ENCODE data around the gene HNRNPD.
"Not testable (repeated sequence)": the region's sequence is repeated elsewhere in the genome, so short reads cannot be mapped to it uniquely, and the experiment has no call there.

HNRNPD gene, protein sequence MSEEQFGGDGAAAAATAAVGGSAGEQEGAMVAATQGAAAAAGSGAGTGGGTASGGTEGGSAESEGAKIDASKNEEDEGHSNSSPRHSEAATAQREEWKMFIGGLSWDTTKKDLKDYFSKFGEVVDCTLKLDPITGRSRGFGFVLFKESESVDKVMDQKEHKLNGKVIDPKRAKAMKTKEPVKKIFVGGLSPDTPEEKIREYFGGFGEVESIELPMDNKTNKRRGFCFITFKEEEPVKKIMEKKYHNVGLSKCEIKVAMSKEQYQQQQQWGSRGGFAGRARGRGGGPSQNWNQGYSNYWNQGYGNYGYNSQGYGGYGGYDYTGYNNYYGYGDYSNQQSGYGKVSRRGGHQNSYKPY

DNA sequence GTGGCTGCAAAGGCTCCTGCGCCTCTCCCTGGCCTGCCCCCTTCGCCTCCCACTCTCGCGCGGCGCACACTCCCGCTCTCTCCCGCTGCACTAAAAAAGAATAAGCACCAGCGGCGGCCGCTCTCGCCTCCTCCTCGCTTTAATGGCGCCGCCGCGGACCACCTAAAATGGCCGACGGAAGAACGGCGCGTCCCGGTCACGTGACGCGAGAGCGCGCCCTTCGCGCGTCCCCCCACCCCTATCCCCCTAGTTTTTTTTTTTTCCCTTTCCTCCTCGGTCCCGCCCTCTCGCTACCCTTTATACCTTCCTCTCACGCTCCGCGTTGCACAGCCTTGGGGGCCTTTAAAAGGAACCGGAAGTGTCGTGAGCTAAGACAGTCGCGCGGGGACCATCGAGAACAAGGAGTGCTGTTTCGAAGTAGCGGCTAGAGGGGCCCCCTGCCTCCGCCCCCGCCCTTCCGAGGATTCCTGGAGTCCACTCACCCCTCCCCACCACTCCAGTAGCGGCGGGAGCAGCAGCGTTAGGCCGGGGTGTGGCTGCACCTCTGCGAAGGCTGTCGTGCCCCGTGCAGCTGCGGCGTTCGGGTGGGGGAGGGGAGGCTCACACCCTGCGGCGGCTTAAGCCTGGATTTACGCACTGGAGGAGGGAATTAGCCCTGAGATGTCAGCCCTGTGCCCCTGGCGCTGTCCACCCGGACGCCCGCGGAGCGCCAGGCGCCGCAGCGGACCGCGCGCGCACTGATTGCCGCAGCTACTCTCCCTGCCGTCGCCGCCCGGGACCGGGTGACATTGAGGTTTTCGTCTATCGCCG is at the start of gene HNRNPD:
TSS of gene HNRNPD (minus strand) at position 176 of the 810 bp plus-strand sequence. CDS start 313 bp downstream, outside the sequence.
- peak; percentile 76 to 84 for DNase-seq (ENCODE audit: low read depth in 1 of 2, low spot score in 1 of 2)

DNA sequence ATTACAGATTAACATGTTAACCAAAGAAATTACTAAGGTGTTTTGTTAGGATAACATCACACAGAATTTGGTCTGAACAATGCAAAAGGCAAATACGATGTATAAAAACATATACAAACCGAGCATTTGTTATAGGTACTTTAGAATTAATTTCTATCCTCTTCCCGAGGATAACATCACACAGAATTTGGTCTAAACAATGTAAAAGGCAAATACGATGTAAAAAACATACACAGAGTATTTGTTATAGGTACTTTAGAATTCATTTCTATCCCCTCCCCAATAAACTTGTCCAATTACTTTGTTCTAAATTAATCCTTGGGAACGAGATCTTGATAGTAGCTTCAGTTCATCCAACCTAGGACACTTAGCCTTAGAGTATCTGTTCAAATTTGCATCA is 48.8 kb upstream of the HNRNPD start:
- no peak for DNase-seq (ENCODE audit: low read depth in 1 of 2, low spot score in 1 of 2)

DNA sequence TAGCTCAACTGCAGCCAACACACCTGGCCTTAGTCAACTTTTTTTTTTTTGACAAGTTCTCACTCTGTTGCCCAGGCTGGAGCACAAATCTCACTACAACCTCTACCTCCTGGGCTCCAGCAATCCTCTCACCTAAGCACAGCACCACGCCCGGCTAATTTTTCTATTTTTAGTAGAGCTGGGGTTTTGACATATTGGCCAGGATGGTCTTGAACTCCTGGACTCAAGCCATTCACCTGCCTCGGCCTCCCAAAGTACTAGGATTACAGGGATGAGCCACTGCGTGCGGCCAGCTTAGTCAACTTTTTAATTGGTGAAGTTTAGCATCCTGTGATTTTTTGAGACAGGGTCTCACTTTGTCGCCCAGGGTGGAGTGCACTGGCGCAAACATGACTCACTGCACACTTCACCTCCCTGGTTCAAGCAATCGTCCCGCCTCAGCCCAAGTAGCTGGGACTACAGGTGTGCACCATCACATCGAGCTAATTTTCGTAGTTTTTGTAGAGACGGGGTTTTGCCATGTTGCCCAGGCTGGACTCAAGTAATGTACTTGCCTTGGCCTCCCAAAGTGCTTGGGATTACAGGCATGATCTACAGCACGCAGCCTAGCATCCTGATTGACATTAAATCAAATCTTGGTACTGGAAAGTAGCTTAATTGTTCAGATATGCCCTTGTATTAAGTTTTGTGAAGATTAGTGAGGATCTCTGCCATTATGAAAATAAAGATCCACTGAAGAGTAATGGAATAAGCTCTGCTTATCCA is 48.2 kb upstream of the HNRNPD start:
- no peak for DNase-seq (ENCODE audit: low read depth in 1 of 2, low spot score in 1 of 2)

DNA sequence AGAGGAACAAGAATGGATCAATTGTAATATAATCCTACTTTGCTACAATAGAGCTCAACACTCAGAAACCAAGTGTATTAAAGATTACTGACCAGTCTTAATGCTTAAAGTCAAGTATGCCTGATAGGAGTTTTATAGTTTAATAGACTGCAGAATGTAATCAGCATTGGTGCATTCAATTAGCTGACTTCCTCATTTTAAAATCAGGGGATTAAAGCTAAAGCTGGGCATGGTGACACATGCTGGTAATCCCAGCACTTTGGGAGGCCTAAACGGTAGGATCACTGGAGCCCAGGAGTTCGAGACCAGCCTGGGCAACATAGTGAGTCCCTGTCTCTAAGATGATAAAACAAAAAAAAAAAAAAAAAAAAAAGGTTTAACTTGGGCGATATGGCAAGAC is 45.7 kb upstream of the HNRNPD start:
- no peak for DNase-seq (ENCODE audit: low read depth in 1 of 2, low spot score in 1 of 2)

DNA sequence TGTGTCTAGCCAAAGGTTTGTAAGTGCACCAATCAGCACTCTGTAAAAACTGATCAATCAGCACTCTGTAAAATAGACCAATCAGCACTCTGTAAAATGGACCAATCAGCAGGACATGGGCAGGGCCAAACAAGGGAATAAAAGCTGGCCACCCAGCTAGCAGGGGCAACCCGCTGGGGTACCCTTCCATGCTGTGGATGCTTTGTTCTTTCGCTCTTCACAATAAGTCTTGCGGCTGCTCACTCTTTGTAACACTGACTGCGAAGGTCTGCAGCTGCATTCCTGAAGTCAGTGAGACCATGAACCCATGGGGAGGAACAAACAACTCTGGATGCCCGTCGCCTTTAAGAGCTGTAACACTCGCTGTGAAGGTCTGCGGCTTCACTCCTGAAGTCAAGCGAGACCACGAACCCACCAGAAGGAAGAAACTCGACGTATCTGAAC is 42.2 kb upstream of the HNRNPD start:
- DNase-seq (ENCODE audit: low read depth in 1 of 2, low spot score in 1 of 2): no peak

DNA sequence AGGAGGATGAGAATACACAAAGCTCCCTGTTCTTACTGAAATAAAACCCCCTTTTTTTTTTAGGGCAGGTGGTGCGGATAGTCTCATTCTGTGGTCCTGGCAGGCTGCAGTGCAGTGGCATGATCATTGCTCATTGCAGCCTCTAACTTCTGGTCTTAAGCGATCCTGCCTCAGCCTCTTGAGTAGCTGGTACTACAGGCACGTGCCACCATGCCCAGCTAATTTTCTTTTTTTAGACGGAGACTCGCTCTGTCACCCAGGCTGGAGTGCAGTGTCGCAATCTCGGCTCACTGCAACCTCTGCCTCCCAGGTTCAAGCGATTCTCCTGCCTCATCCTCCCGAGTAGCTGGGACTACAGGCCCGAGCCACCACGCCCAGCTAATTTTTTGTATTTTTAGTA is 41.3 kb upstream of the HNRNPD start:
- DNase-seq (ENCODE audit: low read depth in 1 of 2, low spot score in 1 of 2): not testable (repeated sequence)

DNA sequence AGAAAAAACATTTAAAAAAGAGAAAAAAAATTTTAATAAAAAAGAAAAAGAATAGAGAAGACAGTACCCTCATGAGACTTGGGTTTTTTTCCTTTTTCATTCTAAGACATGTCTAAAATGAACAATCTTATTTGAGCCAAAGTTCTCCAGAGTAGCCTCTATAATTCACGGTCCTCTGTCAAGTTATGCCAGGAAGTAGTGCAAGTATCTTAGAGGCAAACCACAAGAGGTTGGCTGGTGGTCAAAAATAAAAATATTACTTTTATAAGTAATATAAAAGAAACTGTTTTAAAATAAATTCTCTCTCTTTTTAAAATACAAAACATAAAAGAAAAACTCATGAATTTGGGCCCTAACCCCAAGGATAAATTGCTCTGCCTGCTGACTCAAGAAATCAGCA is 29.9 kb upstream of the HNRNPD start:
- no peak for DNase-seq (ENCODE audit: low read depth in 1 of 2, low spot score in 1 of 2)

DNA sequence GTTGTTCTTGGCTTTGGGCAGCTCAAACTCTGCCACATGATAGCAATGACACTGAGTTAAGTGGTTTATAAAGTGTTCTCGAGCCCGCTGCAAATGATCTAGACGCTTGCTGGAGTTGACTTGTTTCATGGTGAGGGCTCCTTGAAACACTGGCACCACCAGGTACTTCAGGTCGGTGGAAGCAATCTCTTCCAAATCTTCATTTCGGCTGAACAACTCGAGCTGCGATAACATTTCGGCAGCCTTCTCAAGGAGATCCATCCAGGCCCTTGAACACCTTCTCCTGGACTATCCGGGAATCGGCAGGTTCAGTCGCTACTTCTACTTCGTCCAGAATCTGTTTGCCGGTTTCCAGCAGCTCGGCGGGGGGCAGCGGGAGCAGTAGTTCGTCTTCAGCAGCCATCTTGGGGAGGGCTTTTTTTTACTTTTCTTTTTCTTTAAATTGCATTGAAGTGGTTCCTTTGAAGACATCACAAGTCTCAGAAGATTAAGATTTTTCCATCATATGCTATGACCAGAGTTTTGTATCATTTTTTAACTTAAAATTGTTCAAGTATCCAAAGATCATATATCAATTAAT is 28.5 kb upstream of the HNRNPD start:
- no peak for DNase-seq (ENCODE audit: low read depth in 1 of 2, low spot score in 1 of 2)

DNA sequence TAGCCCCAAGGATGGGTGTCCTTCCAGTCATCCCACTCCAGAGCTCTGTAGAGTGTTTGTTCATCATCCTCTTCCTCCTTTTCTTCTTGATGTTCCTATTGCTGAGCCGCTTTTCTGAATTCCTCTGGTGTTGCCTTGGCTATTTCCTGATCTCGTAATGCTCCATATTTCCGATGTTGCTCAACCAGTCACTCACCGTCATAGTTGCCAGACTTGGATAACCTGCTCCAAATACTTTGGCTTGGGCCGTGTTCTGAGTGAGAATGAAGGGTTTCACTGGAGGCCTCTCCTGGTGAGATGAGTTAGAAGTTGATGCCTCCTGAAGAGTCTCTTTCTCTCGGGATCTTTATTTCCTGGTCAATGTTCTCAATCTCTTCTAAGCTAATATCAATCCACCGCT is 27.8 kb upstream of the HNRNPD start:
- DNase-seq (ENCODE audit: low read depth in 1 of 2, low spot score in 1 of 2): no peak

DNA sequence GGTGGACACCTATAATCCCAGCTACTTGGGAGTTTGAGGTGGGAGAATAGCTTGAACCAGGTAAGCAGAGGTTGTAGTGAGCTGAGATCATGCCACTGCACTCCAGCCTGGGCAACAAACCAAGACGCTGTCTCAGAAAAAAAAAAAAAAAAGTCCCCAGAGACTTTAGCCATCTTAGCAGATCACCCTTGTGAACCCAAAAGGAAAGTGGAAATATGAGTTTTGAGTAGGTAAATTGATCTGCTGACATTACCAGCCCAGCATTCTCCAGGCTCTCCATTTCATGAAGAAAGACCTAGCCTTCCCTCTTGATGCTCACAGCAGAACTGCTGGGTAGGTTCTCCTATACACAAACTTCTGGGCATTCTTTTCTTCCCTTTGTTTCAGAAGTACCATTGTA is 24.5 kb upstream of the HNRNPD start:
- no peak for DNase-seq (ENCODE audit: low read depth in 1 of 2, low spot score in 1 of 2)

DNA sequence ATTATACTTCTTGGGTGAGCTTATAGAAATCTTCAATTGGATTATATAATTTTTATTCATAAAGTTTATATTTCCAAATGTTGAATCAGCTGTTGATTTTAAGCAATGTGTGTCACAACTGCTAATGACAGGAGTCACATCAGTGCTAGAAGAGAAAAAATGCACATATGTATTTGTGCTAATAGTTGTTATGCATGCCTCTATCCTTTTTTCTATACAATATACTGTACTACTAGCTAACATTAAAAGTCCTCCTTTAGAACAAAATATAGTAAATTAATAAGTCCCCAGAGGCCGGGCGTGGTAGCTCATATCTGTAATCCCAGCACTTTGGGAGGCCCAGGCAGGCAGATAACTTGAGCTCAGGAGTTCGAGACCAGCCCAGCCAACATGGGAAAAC is 23.7 kb upstream of the HNRNPD start:
- DNase-seq (ENCODE audit: low read depth in 1 of 2, low spot score in 1 of 2): no peak

DNA sequence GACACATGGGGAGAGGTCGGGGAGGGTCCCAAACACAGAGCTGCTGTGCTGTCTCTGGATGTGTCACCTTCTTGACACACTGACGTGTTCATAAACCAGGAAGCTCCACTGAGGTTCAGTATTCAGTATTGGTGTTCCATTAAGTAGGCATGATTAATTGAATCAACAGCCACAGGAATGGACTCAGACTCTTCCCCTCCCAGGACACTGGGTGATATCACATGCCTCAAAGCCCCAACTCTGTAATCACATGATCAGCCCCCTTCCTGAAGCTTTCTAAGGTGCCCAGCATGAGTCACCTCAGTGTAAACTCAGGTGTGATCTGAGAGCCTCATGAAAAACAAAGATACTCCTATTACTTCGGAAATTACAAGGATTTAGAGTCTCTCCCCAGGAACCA is 21.1 kb upstream of the HNRNPD start:
- no peak for DNase-seq (ENCODE audit: low read depth in 1 of 2, low spot score in 1 of 2)

DNA sequence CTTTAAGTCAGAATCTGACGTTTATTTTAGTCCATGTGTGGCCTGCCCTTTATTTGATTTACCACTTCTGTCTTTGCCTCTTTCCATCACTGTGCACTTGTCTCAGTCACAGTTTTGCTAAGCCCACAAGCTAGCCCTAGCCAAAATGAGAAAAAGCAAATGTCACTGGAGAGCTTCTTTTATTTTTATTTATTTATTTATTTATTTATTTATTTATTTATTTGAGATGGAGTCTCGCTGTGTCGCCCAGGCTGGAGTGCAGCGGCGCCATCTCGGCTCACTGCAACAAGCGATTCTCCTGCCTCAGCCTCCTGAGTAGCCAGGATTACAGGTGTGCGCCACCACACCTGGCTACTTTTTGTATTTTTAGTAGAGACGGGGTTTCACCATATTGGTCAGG is 16.3 kb upstream of the HNRNPD start:
- DNase-seq (ENCODE audit: low read depth in 1 of 2, low spot score in 1 of 2): not testable (repeated sequence)

DNA sequence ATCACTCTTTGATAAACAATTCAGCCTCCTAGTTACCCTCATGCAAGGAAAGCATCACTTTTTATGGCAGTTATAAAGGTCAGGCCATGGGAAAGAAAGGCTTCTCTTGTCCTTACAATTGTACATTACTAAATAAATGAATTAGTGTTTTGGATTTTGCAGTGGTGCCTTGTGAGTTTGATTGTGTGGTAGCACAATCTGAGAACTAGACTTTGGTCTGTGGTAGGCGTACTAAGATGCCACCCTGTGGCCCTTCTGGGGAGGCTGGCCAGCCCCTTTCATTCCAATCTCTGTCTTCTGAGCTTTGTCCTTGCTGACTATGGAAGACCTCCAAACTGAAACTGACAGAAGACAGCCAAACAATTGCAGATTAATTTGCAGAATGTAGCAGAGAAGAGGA is 14.6 kb upstream of the HNRNPD start:
- DNase-seq (ENCODE audit: low read depth in 1 of 2, low spot score in 1 of 2): no peak

DNA sequence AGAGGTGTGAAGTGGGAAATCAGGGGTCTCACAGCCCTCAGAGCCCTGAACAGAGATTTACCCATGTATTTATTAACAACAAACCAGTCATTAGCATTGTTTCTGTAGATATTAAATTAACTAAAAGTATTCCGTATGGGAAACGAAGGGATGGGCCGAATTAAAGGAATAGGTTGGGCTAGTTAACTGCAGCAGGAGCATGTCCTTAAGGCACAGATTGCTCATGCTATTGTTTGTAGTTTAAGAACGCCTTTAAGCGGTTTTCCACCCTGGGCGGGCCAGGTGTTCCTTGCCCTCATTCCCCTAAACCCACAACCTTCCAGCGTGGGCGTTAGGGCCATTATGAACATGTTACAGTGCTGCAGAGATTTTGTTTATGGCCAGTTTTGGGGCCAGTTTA is 12.5 kb upstream of the HNRNPD start:
- not testable (repeated sequence) for DNase-seq (ENCODE audit: low read depth in 1 of 2, low spot score in 1 of 2)

DNA sequence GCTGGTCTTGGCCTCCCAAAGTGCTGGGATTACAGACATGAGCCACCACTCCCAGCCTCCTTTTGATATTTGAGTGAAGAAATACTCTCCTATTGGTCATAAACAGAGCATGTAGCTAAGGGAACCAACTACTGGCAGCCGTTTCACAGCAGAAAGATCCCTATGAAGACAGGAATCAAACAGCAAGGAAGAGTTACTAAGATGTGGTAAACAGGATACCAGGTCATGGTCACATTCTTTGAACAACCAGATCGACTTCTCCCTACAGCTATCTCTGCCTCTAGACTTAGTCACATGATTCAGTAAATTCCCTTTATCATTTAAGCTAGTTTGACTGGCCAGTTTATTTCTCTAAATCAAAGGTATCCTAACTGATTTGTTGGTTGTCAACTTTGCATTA is 9.0 kb upstream of the HNRNPD start:
- no peak for DNase-seq (ENCODE audit: low read depth in 1 of 2, low spot score in 1 of 2)

DNA sequence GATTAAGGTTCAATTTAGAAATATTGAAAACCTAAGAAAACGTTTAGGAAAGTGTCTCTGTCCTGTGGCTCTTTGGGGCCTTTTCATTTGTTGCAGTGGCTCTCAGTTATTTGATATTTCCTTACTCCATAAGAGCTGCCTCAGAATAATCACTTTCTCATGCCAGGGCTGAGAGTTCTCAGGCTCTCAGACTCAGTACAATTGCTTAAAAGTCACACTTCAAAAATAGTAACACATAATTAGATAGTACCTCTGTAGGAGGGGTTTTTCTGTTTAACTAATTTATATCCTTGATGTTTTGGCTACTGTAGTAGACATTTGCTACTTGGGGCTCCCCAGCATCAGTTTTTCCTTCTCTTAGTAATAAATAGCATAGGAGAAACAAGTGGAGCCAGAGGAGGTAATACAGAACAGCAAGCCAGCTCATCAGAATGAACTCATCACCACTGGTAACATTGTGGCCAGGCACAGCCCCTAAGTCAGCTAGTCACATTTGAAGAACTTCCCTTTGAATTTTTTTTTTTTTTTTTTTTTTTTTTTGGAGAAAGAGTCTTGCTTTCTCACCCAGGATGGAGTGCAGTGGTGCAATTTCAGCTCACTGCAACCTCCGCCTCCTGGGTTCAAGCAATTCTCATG is 8.0 kb upstream of the HNRNPD start:
- no peak for DNase-seq (ENCODE audit: low read depth in 1 of 2, low spot score in 1 of 2)

DNA sequence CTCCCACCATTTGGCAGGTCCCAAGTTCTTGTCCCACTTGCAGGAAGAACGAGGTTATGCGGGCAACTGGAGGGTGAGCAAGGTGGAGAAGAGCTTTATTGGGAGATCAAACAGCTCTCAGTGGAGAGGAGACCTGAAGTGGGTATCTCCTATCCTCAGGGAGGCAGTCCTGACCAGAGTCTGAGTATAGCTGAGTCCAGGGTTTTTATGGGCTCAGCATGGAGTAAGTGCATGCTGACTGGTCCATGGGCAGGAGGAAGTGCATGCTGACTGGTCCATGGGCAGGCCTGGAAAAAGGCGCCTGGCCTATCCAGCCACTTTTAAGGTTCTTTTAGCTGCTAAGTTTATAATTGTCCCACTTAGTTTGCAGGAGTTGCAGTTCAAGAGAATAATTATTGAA is 7.4 kb upstream of the HNRNPD start:
- DNase-seq (ENCODE audit: low read depth in 1 of 2, low spot score in 1 of 2): no peak

DNA sequence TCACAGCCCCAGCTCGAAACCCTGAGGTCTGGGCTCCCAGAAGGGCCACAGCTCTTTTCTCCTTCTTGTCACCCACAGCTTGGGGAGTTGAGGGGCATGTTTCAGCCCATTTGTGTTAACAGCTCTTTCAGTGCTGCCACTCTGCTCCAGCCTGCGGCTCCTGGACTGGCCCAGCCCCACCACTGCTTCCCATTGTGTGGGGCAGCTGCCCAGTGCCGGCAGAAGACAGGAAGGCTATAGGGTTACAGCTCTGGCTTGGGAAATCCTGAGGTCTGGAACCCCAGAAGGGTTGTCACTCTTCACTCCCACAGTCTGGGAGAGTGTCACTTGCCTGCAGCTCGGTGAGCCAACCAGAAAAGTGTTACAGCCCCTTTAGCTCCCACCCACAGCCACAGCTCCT is 7.0 kb upstream of the HNRNPD start:
- DNase-seq (ENCODE audit: low read depth in 1 of 2, low spot score in 1 of 2): no peak

DNA sequence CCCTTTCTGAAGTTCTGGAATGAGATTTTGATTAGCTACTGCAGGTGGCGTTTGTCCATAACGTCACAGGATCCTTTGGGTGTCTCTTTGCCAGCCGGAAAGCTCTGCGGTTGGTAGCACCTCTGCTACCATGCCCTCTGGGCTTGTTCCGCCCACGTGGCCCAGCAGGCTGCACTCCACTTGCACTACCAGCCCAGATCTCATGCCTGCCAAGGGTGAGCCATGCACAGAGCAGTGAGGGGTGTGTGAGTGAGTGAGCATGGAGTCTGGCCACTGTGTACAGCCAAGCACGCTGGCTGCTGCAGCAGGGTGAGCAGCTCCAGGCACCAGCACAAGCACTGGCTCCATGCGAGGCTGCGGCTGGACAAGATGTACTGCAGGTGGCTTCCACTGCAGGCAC is 6.6 kb upstream of the HNRNPD start:
- no peak for DNase-seq (ENCODE audit: low read depth in 1 of 2, low spot score in 1 of 2)

DNA sequence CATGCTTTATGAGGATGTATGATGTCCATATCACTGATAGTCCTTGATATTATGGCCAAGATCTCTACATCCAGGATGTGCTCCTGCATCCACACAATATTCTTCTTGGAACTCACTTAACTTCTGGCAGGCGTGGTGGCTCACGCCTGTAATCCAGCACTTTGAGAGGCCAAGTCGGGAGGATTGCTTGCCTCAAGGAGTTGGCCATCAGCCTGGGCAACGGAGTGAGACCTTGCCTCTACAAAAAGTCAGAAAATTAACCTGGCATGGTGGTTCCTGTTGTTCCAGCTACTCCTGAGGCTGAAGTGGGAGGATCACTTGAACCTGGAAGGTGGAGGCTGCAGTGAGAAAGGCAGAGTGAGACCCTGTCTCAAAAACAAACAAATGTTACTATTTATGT is 2.3 kb upstream of the HNRNPD start:
- DNase-seq (ENCODE audit: low read depth in 1 of 2, low spot score in 1 of 2): no peak

Measured in activated T-helper 1 cell treated with anti-CD3 and anti-CD28 coated beads, Interleukin-2, amount 50 U/mL, for 16 hours (primary cell).